KG1 (cell line): ENCODE results near the gene S100P.
"Not testable (repeated sequence)": the region's sequence is repeated elsewhere in the genome, so short reads cannot be mapped to it uniquely, and the experiment has no call there.

Source experiments
- DNase-seq: peaks from one replicate; lab custom pipeline; 2025; lab: John Stamatoyannopoulos, UW

The S100P gene

DNA sequence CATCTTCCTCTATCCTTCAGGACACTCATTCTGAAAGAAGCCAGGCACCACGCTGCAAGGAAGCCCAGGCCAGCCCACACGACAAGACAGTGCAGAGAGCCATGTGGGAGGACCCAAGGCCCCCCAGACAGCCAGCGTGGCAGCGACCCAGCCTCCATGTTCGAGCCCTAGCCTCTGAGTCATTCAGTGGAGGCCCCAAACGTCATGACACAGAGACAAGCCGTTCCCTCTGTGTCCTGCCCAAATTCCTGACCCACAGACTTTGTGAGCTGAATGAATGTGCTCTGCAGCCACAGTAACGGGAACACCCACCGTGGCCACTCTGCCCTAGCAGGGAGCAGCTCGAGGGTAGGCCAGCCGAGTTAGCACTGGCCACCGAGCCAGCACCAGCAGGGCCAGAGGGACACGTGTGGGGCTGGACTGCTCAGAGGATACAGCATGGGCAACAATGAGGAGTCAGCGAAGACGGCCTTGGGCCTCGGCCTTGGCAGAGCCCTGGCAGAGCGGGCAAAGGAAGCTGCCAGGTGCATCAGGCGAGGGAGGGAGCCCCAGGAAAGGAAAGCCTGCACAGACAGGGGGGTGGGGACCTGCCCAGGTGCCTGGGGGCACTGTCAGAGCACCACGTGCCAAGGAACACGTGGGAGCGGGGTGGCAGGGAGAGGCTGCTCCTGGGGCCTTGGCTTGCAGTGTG, 30.9 kb downstream of the S100P start:
- DNase-seq = no peak

DNA sequence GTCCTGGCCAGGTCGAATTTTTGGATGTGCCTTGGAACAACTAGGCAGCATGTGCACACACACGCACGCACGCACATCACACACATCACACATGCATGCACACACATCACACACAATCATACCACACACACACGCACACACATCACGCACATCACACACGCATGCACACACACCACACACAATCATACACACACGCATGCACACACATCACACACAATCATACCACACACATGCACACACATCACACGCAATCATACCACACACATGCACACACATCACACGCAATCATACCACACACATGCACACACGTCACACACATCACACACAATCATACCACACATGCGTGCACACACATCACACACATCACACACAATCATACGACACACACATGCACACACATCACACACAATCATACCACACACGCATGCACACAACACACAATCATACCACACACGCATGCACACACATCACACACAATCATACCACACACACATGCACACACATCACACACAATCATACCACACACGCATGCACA, 31.8 kb downstream of the S100P start:
- DNase-seq = not testable (repeated sequence)

DNA sequence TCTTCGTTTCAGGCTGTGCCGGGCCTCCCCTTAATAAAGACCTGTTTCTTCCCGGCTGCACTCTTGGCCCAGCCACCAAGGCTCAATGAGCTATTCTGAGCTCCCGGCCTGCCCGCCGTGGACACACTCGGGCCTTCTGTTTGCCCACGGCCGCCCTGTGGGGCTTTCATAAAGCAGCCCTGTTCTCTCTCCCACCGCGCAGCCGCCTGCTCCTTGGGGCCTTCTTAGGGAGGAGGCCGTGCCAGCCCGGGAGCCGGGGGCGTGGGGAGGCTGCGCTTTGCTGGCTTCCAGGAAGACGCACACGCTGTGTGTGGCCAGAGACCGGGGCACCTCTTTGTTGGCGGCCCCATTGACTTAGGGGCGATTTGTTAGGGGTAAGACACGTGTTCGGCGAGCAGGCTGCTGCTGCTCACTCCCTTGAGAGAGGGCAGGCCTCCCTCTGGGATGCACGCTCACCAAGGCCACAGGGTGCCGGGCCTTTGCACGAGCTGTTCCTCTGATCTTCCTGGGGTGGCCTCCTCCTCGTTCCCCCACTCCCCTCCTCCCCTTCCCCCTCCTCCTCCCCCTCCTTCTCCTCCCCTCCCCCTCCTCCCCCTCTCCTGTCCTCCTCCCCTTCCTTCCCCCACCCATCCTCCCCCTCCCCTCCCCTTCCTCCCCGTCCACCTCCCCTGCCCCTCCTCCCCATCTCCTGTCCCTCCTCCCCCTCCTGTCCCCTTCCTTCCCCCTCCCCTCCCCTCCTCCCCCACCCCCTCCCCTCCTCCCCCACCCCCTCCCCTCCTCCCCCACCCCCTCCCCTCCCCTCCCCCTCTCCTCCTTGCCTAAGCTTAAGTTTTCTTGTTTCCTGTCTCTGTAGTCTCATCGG, 33.6 kb downstream of the S100P start:
- DNase-seq = no peak

DNA sequence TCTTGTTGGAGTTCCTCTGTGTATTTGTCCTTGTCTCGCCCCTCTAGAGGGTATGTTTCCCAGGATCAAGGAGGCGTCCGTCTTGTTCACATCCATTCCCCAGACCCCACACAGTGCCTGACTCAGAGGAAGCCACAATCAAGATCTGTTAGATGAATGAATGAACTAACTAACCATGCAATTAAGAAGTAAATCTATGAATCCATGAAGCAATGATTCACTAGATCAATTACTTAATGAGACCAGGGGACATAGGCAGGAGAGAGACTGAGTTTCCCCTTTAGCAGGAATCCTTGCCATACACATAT, 34.2 kb downstream of the S100P start:
- DNase-seq = no peak

DNA sequence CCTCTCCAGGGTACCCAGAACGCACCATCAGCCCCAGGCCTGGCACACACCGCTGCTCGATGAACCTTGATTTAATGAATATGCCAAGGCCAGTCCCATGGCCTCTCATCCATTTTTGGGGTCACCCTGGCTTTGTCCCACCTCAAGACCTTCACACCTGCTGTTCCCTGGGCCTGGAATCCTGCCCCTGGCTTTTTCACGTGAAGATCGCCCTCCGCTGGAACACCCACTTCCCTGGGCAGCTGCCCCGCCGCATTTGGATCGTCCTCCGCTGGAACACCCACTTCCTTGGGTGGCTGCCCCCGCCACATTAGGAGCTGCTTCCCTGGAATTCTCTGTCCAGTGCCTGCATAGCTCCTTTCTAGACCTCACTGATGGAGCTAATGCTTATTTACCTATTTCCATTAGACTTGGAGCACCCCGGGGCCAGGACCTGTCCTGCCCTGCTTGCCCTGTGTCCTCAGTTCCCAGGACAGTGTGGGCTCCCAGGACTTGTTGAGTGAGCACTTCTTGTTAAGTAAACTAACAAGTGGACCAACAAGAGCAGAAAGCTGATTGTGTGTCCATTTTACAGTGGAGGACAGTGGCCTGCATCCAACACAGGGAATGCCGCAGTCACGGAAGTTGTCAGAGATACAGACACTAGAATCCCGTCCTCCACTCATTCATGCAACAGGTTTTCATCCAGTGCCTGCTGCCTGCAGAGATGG, 34.8 kb downstream of the S100P start:
- no peak for DNase-seq

DNA sequence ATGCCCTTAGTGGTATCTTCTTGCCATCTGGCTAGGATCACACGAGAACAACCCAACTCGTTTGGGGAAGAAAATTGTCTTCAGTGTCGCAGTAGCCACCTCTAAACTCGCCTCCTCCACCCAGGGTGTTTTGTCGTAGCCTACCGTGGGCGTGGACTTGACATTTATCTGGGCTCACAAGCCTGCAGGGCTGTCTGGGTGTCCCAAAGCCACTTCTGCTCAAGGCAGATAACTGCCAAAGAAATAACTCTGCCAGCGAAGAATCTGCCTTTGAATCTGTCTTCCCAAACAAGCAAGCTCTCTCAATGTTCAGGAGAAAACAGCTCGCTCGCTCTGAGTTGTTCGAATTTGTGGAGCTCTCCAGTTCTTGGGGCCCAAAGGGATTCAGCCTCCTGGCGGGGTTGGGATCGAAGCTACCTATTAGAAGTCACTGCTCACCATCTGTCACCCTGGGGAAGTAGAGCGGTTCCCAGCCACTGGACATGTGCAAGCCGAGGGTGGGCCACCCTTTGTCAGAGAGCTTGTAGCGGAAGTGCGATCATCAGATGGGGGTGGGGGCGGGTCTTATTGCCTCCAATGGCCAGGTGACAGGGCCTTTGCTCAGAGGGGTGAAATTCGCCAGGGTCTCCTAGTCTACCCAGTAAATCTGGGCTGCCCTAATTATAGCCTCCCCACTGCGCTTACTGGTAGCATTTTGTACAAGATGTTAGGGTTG, 37.1 kb downstream of the S100P start:
- DNase-seq = no peak

DNA sequence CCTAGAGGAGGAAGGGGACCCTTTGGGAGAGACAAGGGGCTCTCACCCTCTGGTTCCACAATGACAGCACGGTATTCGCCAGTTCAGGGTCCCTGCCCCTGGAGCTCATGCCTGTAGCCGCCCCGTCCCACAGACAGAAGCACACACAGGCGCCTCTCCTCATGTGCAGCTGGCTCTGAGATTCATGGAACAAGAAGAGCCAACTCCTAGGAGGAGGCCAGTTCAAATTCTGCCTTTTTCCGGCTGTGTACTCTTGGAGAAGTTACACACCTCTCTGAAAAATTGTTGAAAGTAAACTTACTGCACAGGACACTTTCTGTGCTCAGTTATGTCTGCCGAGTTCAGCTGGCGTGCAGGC, 37.6 kb downstream of the S100P start:
- no peak for DNase-seq

DNA sequence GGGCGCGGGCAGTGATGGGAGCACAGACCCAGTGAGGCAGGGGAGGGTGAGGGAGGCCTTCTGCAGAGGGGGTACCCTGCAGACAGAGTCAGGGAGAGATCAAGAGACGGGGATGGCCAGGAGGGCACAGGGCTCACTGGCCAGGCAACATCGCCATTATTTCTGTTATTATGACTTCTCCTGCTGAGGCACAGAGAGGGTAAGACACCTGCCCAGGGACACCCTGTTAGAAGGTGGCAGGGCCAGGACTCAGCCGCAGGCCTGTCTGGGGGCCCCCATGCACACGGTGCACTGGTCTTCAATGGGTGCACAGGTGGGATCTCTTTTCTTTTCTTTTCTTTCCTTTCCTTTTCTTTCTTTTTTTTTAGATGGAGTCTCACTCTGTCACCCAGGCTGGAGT, 38.1 kb downstream of the S100P start:
- no peak for DNase-seq

DNA sequence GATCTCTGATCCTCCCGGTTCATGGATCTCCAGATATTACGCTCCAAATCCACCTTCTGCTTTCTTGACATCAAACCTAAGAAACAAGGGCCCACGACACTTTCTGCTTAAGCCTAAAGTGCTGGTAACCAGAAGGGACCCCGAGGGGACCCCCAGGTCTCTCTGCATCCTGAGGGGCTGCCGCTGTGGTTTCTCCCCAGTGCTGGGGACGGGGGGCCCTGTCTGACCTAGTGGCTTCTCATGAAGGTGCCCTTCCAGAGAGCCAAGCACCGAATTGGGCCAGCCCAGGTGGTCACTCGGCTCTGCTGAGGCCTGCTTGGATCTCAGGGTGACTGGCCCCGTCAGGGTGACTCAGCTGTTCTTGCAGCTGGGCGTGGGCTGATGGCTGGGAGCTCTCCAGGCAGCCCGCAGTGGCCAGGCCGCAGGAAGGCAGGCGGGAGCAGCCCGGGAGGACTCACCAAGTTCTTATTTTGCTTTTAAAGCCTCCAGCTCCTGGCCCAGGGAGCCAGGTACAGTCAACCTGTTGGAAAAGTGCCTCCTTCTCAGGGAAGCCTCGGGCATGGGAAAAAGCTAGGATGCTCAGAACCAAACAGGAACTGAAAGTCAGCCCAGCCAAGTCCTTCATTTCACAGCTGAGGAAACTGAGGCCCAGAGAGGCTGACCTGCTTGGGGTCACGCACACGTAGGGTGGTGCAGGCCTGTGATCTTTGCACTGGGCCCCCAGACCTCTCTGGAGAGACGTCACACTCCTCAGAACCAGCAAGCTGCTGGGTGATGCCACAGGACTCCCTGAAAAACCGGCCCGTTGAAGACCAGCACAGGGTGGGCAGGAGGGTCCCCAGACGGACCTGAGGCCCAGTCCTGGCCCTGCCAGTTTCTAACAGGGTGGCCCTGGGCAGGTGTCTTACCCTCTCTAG, 39.0 kb downstream of the S100P start:
- DNase-seq = no peak

DNA sequence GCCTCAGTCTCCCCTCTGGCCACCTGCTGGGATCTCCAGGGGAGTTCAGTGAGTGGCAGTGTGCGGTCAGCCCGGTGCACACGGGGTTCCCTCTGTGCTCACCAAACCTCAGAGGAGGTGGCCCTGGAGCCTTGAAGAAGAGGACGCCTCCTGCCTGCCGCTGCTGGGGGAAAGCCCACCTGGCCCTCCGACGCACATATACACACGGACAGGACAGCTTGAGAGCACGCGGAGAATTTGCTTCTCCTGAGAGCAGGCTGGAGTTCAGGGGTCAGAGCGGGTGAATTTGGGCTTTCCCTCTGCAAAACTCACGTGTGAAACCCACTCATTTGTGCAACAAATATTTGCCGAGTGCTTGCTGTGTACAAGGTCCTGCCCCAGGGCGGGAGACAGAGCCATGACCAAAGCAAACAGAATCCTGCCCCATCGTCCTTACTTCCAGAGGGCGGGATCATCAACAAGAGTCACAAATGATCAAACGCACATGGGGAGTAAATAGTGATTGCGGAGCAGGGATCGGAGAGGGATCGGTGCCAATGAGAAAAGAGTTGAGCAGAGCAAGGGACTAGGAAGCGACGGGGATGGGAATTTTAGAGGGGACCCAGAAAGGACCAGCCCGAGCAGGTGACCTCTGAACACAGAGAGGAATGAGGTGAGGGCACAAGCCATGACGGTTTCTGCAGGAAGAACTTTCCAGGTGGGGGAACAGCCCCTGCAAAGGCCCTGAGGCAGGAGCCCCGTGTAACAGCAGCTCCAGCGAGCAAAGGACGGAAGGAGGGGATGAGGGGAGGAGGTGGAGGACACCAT, 39.9 kb downstream of the S100P start:
- DNase-seq = no peak

DNA sequence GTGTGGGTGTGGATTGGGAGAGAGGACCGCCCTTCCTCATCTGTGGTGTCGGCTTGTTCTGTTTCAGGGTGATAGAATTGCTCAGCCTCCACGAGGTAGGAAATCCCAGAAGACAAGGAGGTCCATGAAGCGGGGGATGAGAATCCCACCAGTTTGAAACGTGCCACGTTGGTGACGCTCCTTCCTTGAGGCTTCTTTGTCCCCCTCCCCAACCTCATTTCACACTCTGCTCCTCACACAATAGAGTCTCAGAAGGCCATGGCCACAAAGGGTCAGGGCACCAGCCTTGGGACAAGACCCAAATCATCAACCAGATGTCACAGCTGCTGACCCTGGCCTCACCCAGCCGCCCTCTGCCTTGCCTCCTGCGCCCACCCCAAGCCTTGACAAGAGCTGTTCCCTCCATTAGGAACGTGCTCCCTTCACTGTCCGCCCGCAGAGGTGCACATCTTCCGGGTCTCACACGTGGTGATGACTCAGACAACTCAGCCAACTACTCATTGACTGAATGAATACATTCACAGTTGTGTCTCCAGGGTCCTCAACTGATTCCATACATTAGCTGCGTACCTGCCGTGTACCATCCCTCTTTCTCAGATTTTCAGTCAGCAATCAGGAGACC, 40.6 kb downstream of the S100P start:
- no peak for DNase-seq

DNA sequence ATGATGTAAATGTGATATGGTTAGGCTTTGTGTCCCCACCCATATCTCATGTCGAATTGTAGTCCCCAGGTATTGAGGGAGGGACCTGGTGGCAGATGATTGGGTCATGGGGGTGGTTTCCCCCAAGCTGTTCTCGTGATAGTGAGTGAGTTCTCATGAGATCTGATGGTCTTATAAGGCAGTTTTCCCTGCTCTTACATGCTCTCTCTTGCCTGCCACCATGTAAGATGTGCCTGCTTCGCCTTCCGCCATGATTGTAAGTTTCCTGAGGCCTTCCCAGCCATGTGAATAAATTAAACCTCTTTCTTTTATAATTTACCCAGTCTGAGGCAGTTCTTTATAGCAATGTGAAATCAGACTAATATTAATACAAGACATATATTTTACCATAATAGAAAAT, 46.2 kb downstream of the S100P start:
- DNase-seq = no peak

DNA sequence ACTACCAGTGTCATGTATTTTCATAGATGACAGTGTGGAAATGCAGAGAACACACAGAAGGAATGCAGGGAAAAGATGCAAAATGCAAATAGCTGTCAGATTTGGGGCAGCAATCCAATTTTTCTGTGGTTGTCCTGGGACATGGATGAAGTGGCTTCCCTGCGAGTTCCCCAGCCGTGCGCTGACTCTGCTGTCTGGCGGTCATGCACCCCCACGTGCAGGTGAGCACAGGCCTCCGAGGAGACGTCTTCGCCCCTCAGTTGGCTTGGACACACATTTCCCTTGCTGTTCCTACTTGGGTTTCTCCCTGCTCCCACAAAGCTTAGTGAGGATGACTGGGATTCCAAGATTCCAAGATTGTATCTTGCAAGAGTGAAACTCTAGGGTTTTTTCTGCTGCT, 46.7 kb downstream of the S100P start:
- no peak for DNase-seq

DNA sequence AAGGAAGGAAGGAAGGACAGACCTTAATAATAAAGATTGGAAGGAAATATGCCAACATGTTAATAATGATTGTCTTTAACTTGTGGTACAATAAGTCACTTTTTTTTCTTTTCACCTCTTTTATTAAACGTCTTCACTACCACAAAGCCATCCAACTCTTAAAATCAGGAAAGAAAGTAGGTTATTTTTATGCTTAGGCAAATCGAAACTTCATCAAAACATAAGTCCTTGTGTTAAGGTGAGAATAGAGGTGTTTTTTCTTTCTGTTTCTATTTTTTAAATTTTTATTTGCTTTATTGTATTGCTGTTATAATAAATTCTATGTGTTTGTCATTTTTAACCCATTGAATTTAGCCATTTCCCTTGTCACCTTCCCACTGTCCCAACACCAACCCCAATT, 48.8 kb downstream of the S100P start:
- no peak for DNase-seq

DNA sequence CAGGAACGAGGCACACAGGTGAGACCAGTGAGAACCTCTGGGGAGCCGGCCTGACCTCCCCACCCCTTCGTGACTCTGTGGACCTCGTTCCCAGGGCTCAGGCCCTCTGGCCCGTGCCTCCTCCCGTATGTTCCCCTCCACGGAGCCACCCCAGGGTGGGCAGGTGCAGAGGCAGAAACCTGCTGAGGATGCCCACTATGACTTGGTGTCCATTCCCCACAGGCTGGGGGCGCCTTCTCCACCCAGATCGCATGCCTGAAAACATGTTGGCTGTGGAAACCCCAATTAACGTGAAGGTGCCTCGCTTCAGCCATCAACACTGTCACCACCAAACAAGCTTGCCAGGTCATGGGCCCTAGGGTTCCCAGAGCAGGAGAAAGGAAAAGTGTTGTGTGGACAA, 49.3 kb downstream of the S100P start:
- DNase-seq = no peak
